Measurements from ENCODE around the gene SLC7A5. TPM values are rescaled to one million over a fixed set of nuclear protein-coding genes. Genes with fewer than 3 reads are reported as not detected.

Gene SLC7A5
- polyA plus RNA-seq, 2 of the 4 experiments (the other 2 are of a cell fraction): 265 to 972 TPM

DNA sequence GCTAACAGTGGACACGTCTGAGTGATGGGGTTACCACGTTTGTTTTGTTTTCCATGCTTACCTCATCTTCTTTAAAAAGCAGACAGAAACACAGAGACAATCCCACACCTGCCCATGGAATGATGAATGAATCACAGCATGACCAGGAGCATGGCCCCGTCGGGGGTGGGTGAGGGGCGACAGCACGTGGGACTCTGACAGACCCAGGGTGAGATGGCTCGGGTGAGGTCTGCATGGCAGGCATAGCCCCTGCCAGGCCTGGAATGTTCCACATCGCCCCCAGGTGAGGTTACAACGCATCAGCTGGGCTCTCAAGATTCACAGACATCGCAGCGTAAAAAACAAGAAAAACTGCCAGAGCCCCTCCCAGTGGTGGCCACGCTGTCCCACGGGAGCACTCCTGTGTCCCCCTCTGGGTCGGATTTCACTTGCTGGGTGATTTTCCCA, 18.1 kb downstream of the SLC7A5 start (continued):
- TF ChIP-seq, protein P1, sequence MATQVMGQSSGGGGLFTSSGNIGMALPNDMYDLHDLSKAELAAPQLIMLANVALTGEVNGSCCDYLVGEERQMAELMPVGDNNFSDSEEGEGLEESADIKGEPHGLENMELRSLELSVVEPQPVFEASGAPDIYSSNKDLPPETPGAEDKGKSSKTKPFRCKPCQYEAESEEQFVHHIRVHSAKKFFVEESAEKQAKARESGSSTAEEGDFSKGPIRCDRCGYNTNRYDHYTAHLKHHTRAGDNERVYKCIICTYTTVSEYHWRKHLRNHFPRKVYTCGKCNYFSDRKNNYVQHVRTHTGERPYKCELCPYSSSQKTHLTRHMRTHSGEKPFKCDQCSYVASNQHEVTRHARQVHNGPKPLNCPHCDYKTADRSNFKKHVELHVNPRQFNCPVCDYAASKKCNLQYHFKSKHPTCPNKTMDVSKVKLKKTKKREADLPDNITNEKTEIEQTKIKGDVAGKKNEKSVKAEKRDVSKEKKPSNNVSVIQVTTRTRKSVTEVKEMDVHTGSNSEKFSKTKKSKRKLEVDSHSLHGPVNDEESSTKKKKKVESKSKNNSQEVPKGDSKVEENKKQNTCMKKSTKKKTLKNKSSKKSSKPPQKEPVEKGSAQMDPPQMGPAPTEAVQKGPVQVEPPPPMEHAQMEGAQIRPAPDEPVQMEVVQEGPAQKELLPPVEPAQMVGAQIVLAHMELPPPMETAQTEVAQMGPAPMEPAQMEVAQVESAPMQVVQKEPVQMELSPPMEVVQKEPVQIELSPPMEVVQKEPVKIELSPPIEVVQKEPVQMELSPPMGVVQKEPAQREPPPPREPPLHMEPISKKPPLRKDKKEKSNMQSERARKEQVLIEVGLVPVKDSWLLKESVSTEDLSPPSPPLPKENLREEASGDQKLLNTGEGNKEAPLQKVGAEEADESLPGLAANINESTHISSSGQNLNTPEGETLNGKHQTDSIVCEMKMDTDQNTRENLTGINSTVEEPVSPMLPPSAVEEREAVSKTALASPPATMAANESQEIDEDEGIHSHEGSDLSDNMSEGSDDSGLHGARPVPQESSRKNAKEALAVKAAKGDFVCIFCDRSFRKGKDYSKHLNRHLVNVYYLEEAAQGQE (IDR thresholded peaks at IDR 0.05): no peak
- TF ChIP-seq RARB (CRISPR knock-in tag; IDR thresholded peaks at IDR 0.05): no peak
- no peak for TF ChIP-seq PHF8 (IDR thresholded peaks at IDR 0.05; ENCODE audit: borderline replicate concordance, low read depth)
- TF ChIP-seq HES2 (IDR thresholded peaks at IDR 0.05): no peak
- TF ChIP-seq CHD2 (IDR thresholded peaks at IDR 0.05; ENCODE audit: low read length, partially characterized antibody): no peak
- TF ChIP-seq BHLHE40 (IDR thresholded peaks at IDR 0.05; ENCODE audit: low read depth, low read length): no peak
- no peak for TF ChIP-seq FOSL2 (IDR thresholded peaks at IDR 0.05)
- peak; percentile 45 for TF ChIP-seq FOSL2 (CRISPR knock-in tag; IDR thresholded peaks at IDR 0.05)
- TF ChIP-seq ZSCAN20 (CRISPR knock-in tag; IDR thresholded peaks at IDR 0.05): no peak
- TF ChIP-seq EHMT2 (IDR thresholded peaks at IDR 0.05; ENCODE audit: low read depth): no peak
- TF ChIP-seq MAZ (IDR thresholded peaks at IDR 0.05; ENCODE audit: borderline replicate concordance, low read depth, low read length): no peak
- peak; percentile 56 for TF ChIP-seq POLR2AphosphoS2 (conservative IDR thresholded peaks at IDR 0.05; ENCODE audit: low read length)
- no peak for TF ChIP-seq MAFK (IDR thresholded peaks at IDR 0.05; ENCODE audit: partially characterized antibody)
- no peak for TF ChIP-seq RNF2 (IDR thresholded peaks at IDR 0.05; ENCODE audit: borderline replicate concordance, low read depth)
- no peak for TF ChIP-seq TFCP2L1 (CRISPR knock-in tag; IDR thresholded peaks at IDR 0.05)

DNA sequence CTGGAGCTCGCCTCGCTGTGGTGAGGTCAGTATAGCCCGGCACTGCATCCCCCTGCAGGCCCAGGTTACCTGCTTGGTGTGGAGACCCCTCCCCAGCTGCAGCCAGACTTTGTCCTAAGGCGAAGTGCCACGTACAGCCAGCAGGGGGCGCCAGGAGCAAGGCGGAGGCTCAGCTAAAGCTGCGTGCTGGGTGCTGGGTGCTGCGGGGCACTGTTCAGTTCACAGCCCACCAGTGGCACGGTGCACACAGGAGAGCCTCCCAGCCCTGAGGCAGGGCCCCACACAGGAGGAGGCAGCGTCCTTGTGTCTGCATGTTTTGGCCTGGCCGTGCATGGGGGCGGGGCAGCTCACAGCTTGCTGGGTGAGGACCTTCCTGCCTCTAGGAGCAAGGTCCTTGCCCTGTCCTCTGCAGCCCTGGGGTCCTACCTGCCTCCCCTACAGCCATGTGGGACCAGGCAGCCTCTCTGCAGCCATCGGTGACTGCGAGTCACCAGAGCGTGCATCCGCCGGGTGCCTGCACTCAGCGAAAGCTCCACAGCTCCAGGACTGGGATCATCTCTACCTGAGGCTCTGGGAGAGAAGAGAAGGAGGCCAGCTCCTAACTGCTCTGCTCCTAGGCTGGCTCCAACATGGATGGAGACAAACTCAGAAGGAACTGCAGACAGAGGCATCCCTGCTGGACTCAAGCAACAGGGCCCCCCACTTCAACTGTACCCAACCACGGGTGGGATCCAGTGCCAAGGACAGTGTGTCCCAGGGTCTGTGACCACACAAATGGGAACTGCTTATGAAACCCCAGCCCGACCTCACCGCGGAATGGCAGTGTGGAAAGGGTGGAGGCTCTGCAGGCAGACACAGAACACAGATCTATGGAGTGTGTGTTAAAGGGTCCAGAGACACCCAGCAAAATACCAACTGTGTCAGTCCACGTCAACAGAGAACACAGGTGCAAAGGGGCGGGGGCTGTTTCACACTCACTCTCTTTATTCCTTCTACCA, 19.0 kb downstream of the SLC7A5 start:
- peak overlapping the region; percentile 97 to 99 for H3K27ac ChIP-seq
- FAIRE-seq: no peak
- TF ChIP-seq TFCP2L1 (CRISPR knock-in tag; IDR thresholded peaks at IDR 0.05): 0 out of 2 replicates have a peak, but pooled peaks have one; percentile 36
- peak; percentile 16; the same call in 1 of the 2 replicates for TF ChIP-seq RARB (CRISPR knock-in tag; IDR thresholded peaks at IDR 0.05)
- TF ChIP-seq ESRRA (IDR thresholded peaks at IDR 0.05; ENCODE audit: borderline replicate concordance, low read length): no peak
- TF ChIP-seq, protein P2, sequence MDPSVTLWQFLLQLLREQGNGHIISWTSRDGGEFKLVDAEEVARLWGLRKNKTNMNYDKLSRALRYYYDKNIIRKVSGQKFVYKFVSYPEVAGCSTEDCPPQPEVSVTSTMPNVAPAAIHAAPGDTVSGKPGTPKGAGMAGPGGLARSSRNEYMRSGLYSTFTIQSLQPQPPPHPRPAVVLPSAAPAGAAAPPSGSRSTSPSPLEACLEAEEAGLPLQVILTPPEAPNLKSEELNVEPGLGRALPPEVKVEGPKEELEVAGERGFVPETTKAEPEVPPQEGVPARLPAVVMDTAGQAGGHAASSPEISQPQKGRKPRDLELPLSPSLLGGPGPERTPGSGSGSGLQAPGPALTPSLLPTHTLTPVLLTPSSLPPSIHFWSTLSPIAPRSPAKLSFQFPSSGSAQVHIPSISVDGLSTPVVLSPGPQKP (IDR thresholded peaks at IDR 0.05; ENCODE audit: low read depth, low read length): no peak
- peak; percentile 43; the same call in 1 of the 2 replicates for TF ChIP-seq MAX (IDR thresholded peaks at IDR 0.05)
- peak; percentile 47; the same call in 1 of the 3 replicates for TF ChIP-seq SMC3 (IDR thresholded peaks at IDR 0.05)
- TF ChIP-seq JUN (IDR thresholded peaks at IDR 0.05): peak; percentile 10 to 31; a peak in 2 of 5 replicates
- TF ChIP-seq HDAC2 (IDR thresholded peaks at IDR 0.05): no peak
- TF ChIP-seq RAD21 (conservative IDR thresholded peaks at IDR 0.05 in 1 of 2, IDR thresholded peaks at IDR 0.05 in 1 of 2): peak; percentile 55 to 57; a peak in 4 of 5 replicates
- TF ChIP-seq ZC3H11A (IDR thresholded peaks at IDR 0.05): no peak
- TF ChIP-seq E2F6 (IDR thresholded peaks at IDR 0.05; ENCODE audit: borderline replicate concordance, low read depth): no peak
- 0 out of 2 replicates have a peak, but pooled peaks have one; percentile 11 for TF ChIP-seq GATA3 (IDR thresholded peaks at IDR 0.05; ENCODE audit: borderline replicate concordance)
- no peak for TF ChIP-seq MAZ (IDR thresholded peaks at IDR 0.05; ENCODE audit: borderline replicate concordance, low read depth, low read length)
- peak; percentile 77 for TF ChIP-seq CTCF (IDR thresholded peaks at IDR 0.05)
- no peak for TF ChIP-seq SREBF2 (IDR thresholded peaks at IDR 0.05)

More for the DNA sequence above, 19.0 kb downstream of the SLC7A5 start:
- Histone ChIP-seq H3K4me2 (peak overlapping the region; percentile 79), H3K4me1 (peaks cover 98% of the 10 kb centered on the region), H3K9me3 (no peaks in the 10 kb centered on the region), H3K4me3 (peak overlapping the region; percentile 29)
- ATAC-seq (peak in 1 of 2 experiments; percentile 12; a peak in 3 of 6 replicates), DNase-seq (ENCODE audit: low read depth in 1 of 2, low spot score in 1 of 2) (no peak)
- CTCF ChIA-PET: interaction anchor here (0.6 to 15.2 kb wide), 24 partner anchors 10 to 712 kb away, joined by 3 to 246 read pairs (median 4); partner anchors contain the start of genes KLHDC4 and SLC7A5
- WGBS (ENCODE audit: missing lambda C conversion rate): 60% methylated on average over 9 of the region's 25 CpGs
- POLR2A ChIA-PET: interaction anchor here (0.6 to 5.3 kb wide), 3 partner anchors 12 to 60 kb away, joined by 3 to 36 read pairs (median 10); partner anchors contain the start of gene SLC7A5

Data from A549 (cell line).